K562 (cell line): ENCODE measurements around the gene AGAP3. TPM values are rescaled to one million over a fixed set of nuclear protein-coding genes. Genes with fewer than 3 reads are reported as not detected.

Source experiments
- ATAC-seq: fragments of 200-7000 bp; cut with Tn5 transposase; 3 replicates; pipeline ENCODE4 v1.9.1; 2020; ENCODE audit warnings: moderate library complexity
- BruUV-seq: library from RNA; stranded (reverse); fragments of 400-500 nt; replicated peaks from 2 replicates; lab custom pipeline; 2021; lab: Mats Ljungman, UMichigan
- CTCF ChIA-PET: fragments of 300-600 bp; formaldehyde crosslinking; extraction: SDS; loops from one replicate; lab custom pipeline; 2021; ENCODE audit warnings: low intra/inter-chr PET ratio; lab: Yijun Ruan, JAX
- POLR2A ChIA-PET: fragments of 300-600, 350-650 bp; sonication (Branson Sonifier 250); formaldehyde crosslinking; extraction: SDS; loops from one replicate; lab custom pipeline; 2021; ENCODE audit warnings: antibody characterized with exemption, inconsistent platforms; lab: Yijun Ruan, JAX
- DNase-seq, 4 experiments: peaks; one replicate each; pipeline versions ENCODE4 v3.0.0 to v3.0.0-alpha.2; 2011 to 2018; ENCODE audit warnings: low spot score in 3 of 4, mixed read lengths in 3 of 4; ENCODE audit errors: extremely low read depth in 1 of 4
- FAIRE-seq: peaks from 2 replicates; lab custom pipeline; 2011; peaks lifted over from hg19 to GRCh38; lab: Jason Lieb, UNC
- H2AFZ ChIP-seq: 2 replicates; pipeline ENCODE4 v1.6.0; 2011; ENCODE audit warnings: low read depth, low read length, control low read depth, inconsistent platforms
- H3K27ac ChIP-seq: fragments of 200-600 bp; 3 replicates; pipeline ENCODE4 v1.8.0; 2011; ENCODE audit warnings: low read depth, mild to moderate bottlenecking, control low read depth, inconsistent platforms, low read length, moderate library complexity, mixed read lengths; ENCODE audit errors: extremely low read depth
- H3K27me3 ChIP-seq, 2 experiments: fragments of 300-600 bp in 1 of 2; 2 replicates in 1 of 2; 3 replicates in 1 of 2; pipeline versions ENCODE4 v1.6.0 to v1.8.0; 2011; ENCODE audit warnings: inconsistent platforms in 2 of 2, low read length in 2 of 2, mild to moderate bottlenecking in 1 of 2, mixed read lengths in 1 of 2, moderate library complexity in 1 of 2; ENCODE audit not compliant: control insufficient read depth in 2 of 2, insufficient read depth in 2 of 2
- H3K36me3 ChIP-seq: fragments of 300-600 bp; 3 replicates; pipeline ENCODE4 v1.8.0; 2011; ENCODE audit warnings: mild to moderate bottlenecking, low read length, inconsistent platforms; ENCODE audit not compliant: control insufficient read depth, insufficient read depth
- H3K4me1 ChIP-seq, 2 experiments: fragments of 200-600 bp in 1 of 2; replicated peaks in 1 of 2; 2 replicates in 1 of 2; 3 replicates in 1 of 2; pipeline versions ENCODE4 v1.5.1 to v1.8.0; 2011; ENCODE audit warnings: inconsistent platforms in 2 of 2, low read length in 2 of 2, mild to moderate bottlenecking in 1 of 2, mixed read lengths in 1 of 2, moderate library complexity in 1 of 2; ENCODE audit not compliant: control insufficient read depth in 2 of 2, insufficient read depth in 2 of 2
- H3K4me2 ChIP-seq: 2 replicates; pipeline ENCODE4 v1.6.1; 2011; ENCODE audit warnings: low read length, control low read depth, inconsistent platforms, mixed read lengths; ENCODE audit not compliant: insufficient read depth
- H3K4me3 ChIP-seq: fragments of 200-600 bp; sonication (generic), shearing (Covaris generic); 2 replicates; pipeline ENCODE4 v1.5.1; 2016; ENCODE audit warnings: control low read depth, inconsistent platforms
- H3K79me2 ChIP-seq: fragments of 200-600 bp; 3 replicates; pipeline ENCODE4 v1.8.0; 2011; ENCODE audit warnings: low read length, inconsistent platforms; ENCODE audit not compliant: control insufficient read depth, insufficient read depth
- H3K9ac ChIP-seq, 2 experiments: 2 replicates each; pipeline versions ENCODE4 v1.6.0 to v1.6.1; 2011; ENCODE audit warnings: low read depth in 2 of 2, low read length in 2 of 2, control low read depth in 1 of 2, inconsistent platforms in 1 of 2, mild to moderate bottlenecking in 1 of 2, mixed read lengths in 1 of 2; ENCODE audit not compliant: insufficient read depth in 1 of 2
- H3K9me1 ChIP-seq: one replicate; pipeline ENCODE4 v1.6.0; 2011; ENCODE audit warnings: inconsistent platforms, mild to moderate bottlenecking, low read length, moderate library complexity; ENCODE audit not compliant: control insufficient read depth, insufficient read depth
- H3K9me3 ChIP-seq: replicated peaks from 2 replicates; pipeline ENCODE4 v1.5.1; 2011; ENCODE audit warnings: low read depth, low read length, inconsistent platforms; ENCODE audit not compliant: control insufficient read depth, insufficient read depth
- H4K20me1 ChIP-seq: replicated peaks from 2 replicates; pipeline ENCODE4 v1.6.1; 2011; ENCODE audit warnings: low read length, inconsistent platforms, mixed read lengths; ENCODE audit not compliant: control insufficient read depth, insufficient read depth
- CBX5 ChIP-seq: IDR thresholded peaks from 2 replicates; pipeline ENCODE4 v1.6.1; 2014; ENCODE audit warnings: low read depth, borderline replicate concordance
- CEBPG ChIP-seq, 3 experiments: fragments of 200-800 bp in 1 of 3; sonication (Bioruptor generic) in 1 of 3; sonication (generic) in 1 of 3; formaldehyde crosslinking in 1 of 3; IDR thresholded peaks in 2 of 3; conservative IDR thresholded peaks in 1 of 3; 2 replicates each; pipeline versions ENCODE4 v1.6.1 to v1.8.0; 2016 to 2022; ENCODE audit warnings: missing compliant biosample characterization in 2 of 3, missing genetic modification characterization in 2 of 3, mild to moderate bottlenecking in 1 of 3, missing genetic modification reagents in 1 of 3
- HMGN3 ChIP-seq: IDR thresholded peaks from 2 replicates; pipeline ENCODE4 v1.6.1; 2011; ENCODE audit warnings: borderline replicate concordance, low read depth, mild to moderate bottlenecking, mixed read lengths, low read length; ENCODE audit not compliant: insufficient read length; ENCODE audit errors: extremely low read depth
- KDM5B ChIP-seq: fragments of 200-600 bp; sonication (generic); IDR thresholded peaks from 2 replicates; pipeline ENCODE4 v1.6.1; 2012; ENCODE audit warnings: low read depth, mild to moderate bottlenecking, moderate library complexity, low read length, control low read depth, inconsistent platforms; ENCODE audit not compliant: insufficient replicate concordance
- MCM7 ChIP-seq, 2 experiments: fragments of 450-650 bp; IDR thresholded peaks; 2 replicates each; pipeline ENCODE4 v1.6.1; 2016 to 2018
- POLR2A ChIP-seq: fragments of 450-650 bp; conservative IDR thresholded peaks from 2 replicates; pipeline ENCODE4 v1.6.1; 2016
- POLR2AphosphoS2 ChIP-seq: IDR thresholded peaks from 2 replicates; pipeline ENCODE4 v1.6.1; 2012; ENCODE audit warnings: low read length, improper control_type of control experiment
- POLR2B ChIP-seq: fragments of 450-650 bp; IDR thresholded peaks from 2 replicates; pipeline ENCODE4 v1.6.1; 2018; ENCODE audit warnings: low read depth; ENCODE audit not compliant: partially characterized antibody
- POLR2G ChIP-seq: fragments of 200-400 bp; formaldehyde crosslinking; IDR thresholded peaks from 2 replicates; pipeline ENCODE4 v1.6.1; 2017; ENCODE audit warnings: low read depth, mild to moderate bottlenecking, antibody characterized with exemption, low read length, moderate library complexity
- PTBP1 ChIP-seq: fragments of 200-400 bp; formaldehyde crosslinking; IDR thresholded peaks from 2 replicates; pipeline ENCODE4 v1.6.1; 2017; ENCODE audit warnings: low read depth, low read length
- SNRNP70 ChIP-seq: fragments of 200-400 bp; formaldehyde crosslinking; optimal IDR thresholded peaks from 2 replicates; pipeline ENCODE3; 2017; ENCODE audit warnings: low read depth, low read length
- SUPT5H ChIP-seq: fragments of 450-650 bp; IDR thresholded peaks from 2 replicates; pipeline ENCODE4 v1.6.1; 2016
- THRAP3 ChIP-seq: fragments of 450-650 bp; IDR thresholded peaks from 2 replicates; pipeline ENCODE4 v1.6.1; 2016; ENCODE audit warnings: mild to moderate bottlenecking, inconsistent platforms, borderline replicate concordance
- ZBTB5 ChIP-seq: fragments of 450-650 bp; IDR thresholded peaks from 2 replicates; pipeline ENCODE4 v1.6.1; 2017; ENCODE audit warnings: antibody characterized with exemption
- ZNF217 ChIP-seq: sonication (generic); formaldehyde crosslinking; IDR thresholded peaks from 2 replicates; pipeline ENCODE4 v1.8.0; 2022; ENCODE audit warnings: mild to moderate bottlenecking, missing genetic modification reagents
- ZNF77 ChIP-seq: fragments of 250-450 bp; sonication (Bioruptor Pico); IDR thresholded peaks from 2 replicates; pipeline ENCODE4 v1.5.0; 2020
- WGBS: fragments of 100-300 bp; shearing (Covaris generic); methylation state at CpG from one replicate; pipeline ENCODE4 v1.1.6; 2016; ENCODE audit warnings: low coverage, mixed read lengths; ENCODE audit not compliant: insufficient coverage; ENCODE audit errors: missing lambda C conversion rate; 5-methylcytosine and 5-hydroxymethylcytosine counted together
- in situ Hi-C: fragments of 300-500 bp; cut with MboI; formaldehyde crosslinking; loops from 4 replicates; pipeline ENCODE4 v1.15.0; 2018; ENCODE audit warnings: inconsistent platforms, mixed read lengths
- intact Hi-C: fragments of 100-400 bp; cut with micrococcal nuclease; formaldehyde crosslinking; loops from 2 replicates; pipeline ENCODE4 v1.14.2; 2022
- polyA plus RNA-seq, 8 experiments: library from polyadenylated mRNA; depleted of rRNA in 4 of 8; stranded (reverse) in 5 of 8; unstranded in 3 of 8; fragments of >200 nt; fragmentation: Nextera tagmentation in 2 of 8; fragmentation: Illumina TruSeq in 1 of 8; extraction: Ambion mirVana in 2 of 8; extraction: Trizol in 1 of 8; gene quantifications; 2 replicates each; pipeline versions ENCODE4 v1.2.1 to v1.2.3, GENCODE V29; 2011 to 2014; ENCODE audit warnings: inconsistent platforms in 1 of 8, missing spikeins in 1 of 8
- total RNA-seq, 7 experiments: library from RNA; depleted of rRNA in 6 of 7; stranded (reverse); fragments of >200 nt in 6 of 7; fragmentation: Illumina TruSeq in 2 of 7; extraction: Trizol in 2 of 7; gene quantifications; 2 replicates each; pipeline versions ENCODE4 v1.2.1 to v1.2.3, GENCODE V29; 2011 to 2021; ENCODE audit warnings: low replicate concordance in 1 of 7
- TF ChIP-seq, protein P1 (sequence below), 3 experiments: fragments of 200-800 bp in 1 of 3; sonication (Bioruptor generic) in 1 of 3; sonication (generic) in 1 of 3; formaldehyde crosslinking in 1 of 3; IDR thresholded peaks; 2 replicates each; pipeline versions ENCODE4 v1.6.1 to v1.8.0; 2016 to 2022; ENCODE audit warnings: mild to moderate bottlenecking in 2 of 3, missing compliant biosample characterization in 2 of 3, missing genetic modification characterization in 2 of 3, missing genetic modification reagents in 1 of 3
- TF ChIP-seq, protein P2 (sequence below): sonication (generic); formaldehyde crosslinking; IDR thresholded peaks from 2 replicates; pipeline ENCODE4 v1.8.0; 2022; ENCODE audit warnings: missing genetic modification reagents, mild to moderate bottlenecking, moderate library complexity, borderline replicate concordance

The AGAP3 gene
- total and polyA plus RNA-seq, 9 of the 15 experiments (the other 6 are each of a cell fraction or from before 2014, with no cell fraction given), result 3.4 to 208 (median 62.2) TPM

DNA sequence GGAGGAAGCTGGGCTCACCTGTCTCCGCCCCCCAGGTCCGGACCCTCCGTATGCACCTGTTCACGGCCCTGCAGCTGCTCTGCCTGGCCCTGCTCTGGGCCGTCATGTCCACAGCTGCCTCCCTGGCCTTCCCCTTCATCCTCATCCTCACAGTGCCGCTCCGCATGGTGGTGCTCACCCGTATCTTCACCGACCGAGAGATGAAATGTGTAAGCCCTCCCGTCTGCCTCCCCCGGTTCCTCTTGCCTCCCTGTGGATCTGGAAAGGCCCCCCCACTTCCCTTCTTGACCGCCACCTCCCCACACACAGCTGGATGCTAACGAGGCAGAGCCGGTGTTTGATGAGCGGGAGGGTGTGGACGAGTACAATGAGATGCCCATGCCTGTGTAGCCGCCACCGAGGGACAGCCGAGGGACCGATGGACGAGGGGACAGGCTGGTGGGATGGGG is 10.3 kb upstream of the AGAP3 start:
- whole genome bisulfite sequencing, result 76% methylated on average over 20 of the region's 22 CpGs
- H3K4me3 ChIP-seq, result no peak overlapping the region
- BruUV-seq, result TSS peak; percentile 54
- in situ Hi-C loops, result no loop called here
- H3K27me3 ChIP-seq, result no peaks in the 10 kb centered on the region
- peak in 1 of 4 experiments; percentile 42 for DNase-seq
- peaks cover 25% of the 10 kb centered on the region for H3K79me2 ChIP-seq
- H3K9me3 ChIP-seq, result no peaks in the 10 kb centered on the region
- H3K27ac ChIP-seq, result no peak overlapping the region
- POLR2A ChIA-PET, result interaction anchor here (0.7 to 1.8 kb wide), 9 partner anchors 9 to 75 kb away, joined by 3 to 8 read pairs (median 5); partner anchors contain the start of genes ABCB8 and AGAP3
- FAIRE-seq, result no peak
- H3K36me3 ChIP-seq, result peaks cover 86% of the 10 kb centered on the region
- peaks cover 5% of the 10 kb centered on the region for H4K20me1 ChIP-seq
- H3K4me2 ChIP-seq, result no peak overlapping the region
- no peaks in the 10 kb centered on the region for H3K9me1 ChIP-seq
- peak overlapping the region in 1 of 2 experiments; percentile 74; a peak in 2 of 4 replicates for H3K9ac ChIP-seq
- CTCF ChIA-PET, result no interaction called here
- intact Hi-C loops, result no loop called here
- H2AFZ ChIP-seq, result no peak overlapping the region
- H3K4me1 ChIP-seq, result peaks cover 23 to 73% of the 10 kb centered on the region in 2 experiments
- ATAC-seq, result no peak
- TF ChIP-seq, protein P1, sequence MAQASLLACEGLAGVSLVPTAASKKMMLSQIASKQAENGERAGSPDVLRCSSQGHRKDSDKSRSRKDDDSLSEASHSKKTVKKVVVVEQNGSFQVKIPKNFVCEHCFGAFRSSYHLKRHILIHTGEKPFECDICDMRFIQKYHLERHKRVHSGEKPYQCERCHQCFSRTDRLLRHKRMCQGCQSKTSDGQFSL (CRISPR knock-in tag; IDR thresholded peaks at IDR 0.05), result peak; percentile 83
- TF ChIP-seq, protein P1 (tag; IDR thresholded peaks at IDR 0.05), result no peak
- TF ChIP-seq POLR2G (peak; percentile 49), CBX5 (no peak), MCM7 (IDR thresholded peaks at IDR 0.05) (no peak), KDM5B (peak; percentile 27), ZBTB5 (no peak), POLR2A (peak; percentile 70; the same call in 1 of the 2 replicates), SUPT5H (peak; percentile 69), POLR2AphosphoS2 (peak; percentile 88), SNRNP70 (peak; percentile 9), CEBPG (CRISPR knock-in tag; IDR thresholded peaks at IDR 0.05) (0 out of 2 replicates have a peak, but pooled peaks have one; percentile 18), CEBPG (tag; conservative IDR thresholded peaks at IDR 0.05 in 1 of 2, IDR thresholded peaks at IDR 0.05 in 1 of 2) (no peak), ZNF77 (0 out of 2 replicates have a peak, but pooled peaks have one; percentile 30), POLR2B (peak; percentile 69), HMGN3 (peak; percentile 35), PTBP1 (no peak), THRAP3 (no peak), ZNF217 (no peak)
- TF ChIP-seq, protein P2, sequence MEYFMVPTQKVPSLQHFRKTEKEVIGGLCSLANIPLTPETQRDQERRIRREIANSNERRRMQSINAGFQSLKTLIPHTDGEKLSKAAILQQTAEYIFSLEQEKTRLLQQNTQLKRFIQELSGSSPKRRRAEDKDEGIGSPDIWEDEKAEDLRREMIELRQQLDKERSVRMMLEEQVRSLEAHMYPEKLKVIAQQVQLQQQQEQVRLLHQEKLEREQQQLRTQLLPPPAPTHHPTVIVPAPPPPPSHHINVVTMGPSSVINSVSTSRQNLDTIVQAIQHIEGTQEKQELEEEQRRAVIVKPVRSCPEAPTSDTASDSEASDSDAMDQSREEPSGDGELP (CRISPR knock-in tag), result peak; percentile 51; the same call in 1 of the 2 replicates
